GM19238 (cell line): ENCODE results near the gene MACROD2.

Experiments used
- DNase-seq: peaks from one replicate; pipeline ENCODE4 v3.0.0; 2011; ENCODE audit warnings: low spot score; ENCODE audit not compliant: insufficient read length

The MACROD2 gene

DNA sequence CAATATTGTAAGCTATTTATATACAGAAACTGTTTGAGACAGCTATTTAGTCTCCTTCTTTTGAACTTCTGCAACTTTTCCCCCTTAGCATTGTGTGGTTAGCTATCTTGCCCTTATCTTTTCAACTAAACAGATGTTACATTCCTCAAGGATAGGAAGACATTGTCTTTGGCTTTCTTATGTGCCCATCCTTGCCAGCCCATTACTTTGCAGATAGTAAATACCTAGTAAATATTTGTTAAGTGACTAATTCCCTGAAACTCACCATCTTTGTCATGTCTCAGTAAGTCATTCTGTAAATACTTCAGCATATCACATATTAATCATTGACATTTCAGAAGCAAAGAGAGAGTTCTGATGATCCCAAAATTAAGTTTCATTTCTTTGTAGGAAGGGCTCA lies 411.2 kb downstream of the MACROD2 start:
- no peak for DNase-seq

DNA sequence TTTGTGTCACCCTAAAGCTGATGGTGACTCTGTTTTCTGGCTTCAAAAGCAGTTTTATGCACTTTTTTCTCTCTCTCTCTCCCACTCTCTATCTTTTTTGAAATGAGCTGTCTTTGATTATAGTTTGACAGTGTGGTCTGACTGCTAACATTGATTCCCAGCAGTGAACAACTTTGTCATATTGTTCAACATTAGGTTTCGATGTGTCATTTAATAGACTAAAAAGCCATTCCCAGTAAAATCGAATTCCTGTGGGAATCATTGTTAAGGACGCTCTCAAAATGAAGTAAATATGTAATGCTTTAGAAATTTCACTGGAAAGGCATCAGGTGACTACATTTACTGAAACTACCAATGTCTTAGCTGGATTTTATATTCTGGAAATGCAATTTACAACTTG lies 412.0 kb downstream of the MACROD2 start:
- no peak for DNase-seq

DNA sequence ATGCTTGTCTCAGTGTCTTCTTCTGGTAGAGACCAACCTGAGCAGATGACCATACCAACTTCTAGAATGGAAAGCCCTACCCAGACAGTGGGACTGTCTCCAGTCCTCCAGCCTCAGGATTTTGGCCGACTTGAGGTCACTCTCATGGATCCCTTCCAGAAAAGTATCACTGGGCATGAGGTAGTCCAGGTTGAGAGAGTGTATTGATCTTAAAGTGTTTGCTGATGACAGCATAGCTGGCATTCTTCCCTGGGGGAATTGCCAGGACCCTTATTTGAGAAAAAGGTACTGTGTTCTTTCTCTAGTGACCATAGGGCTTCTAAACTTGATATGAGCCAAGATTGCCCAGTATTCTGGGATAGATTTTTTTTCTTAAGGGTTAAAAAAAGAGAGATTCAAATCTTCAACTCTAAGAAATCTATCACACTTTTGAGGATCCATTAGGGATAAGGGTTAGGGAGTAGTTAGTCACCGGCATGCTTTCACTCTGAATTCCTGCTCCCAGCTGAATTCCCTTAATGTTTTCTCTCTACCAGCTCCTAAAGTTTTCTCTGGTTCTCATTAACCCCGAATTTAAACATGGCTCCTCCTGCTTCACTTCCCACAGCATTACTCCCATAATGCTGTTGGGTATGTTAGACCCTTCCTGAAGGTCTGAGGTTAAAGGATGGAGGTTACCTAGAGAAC lies 415.7 kb downstream of the MACROD2 start:
- DNase-seq: no peak

DNA sequence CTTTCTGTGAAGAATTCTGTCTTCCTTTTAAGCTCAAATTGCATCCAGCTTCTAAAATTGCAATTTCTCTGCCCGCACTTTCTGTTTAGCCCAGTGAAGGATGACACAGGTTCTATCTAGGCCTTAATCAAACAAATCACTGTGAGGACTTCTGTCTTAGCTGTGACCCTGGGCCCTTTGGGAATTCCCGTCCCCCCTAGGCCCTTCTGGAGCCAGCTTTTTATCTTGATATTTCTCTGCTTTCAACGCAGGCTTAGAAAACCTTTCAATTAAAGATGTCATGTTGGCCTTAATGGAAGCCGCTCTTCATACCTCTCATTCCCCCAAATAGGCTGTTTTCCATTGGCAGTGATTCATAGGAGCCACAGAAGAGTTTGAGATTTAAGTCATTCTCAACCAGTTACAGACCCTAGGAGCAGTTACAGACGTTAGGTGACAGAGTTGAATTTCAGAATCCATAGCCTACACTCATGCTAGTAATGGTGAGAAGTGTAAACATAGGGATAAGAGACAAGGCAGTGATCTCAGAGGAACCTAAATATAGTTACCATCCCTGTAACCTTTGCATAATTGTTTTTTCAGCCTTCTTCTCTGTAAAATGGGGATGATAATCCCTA lies 416.9 kb downstream of the MACROD2 start:
- DNase-seq: no peak

DNA sequence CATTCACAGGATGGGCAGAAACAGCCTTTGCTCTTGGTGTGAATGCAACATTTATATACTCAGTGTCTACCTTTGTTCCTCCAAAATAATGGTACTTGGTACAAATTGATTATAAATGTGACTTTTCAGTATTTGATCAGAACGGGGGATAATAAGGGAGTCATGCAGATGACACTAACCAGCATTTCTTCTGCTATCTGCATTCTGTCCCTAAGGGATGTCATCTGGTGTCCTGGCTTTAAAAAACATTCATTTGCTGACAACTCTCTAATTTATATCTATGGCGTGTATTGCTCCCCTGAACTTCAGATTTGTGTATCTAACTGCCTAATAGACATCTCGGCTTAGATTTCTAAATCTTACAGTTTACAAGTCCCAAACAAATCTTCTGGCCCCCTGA lies 418.5 kb downstream of the MACROD2 start:
- no peak for DNase-seq

DNA sequence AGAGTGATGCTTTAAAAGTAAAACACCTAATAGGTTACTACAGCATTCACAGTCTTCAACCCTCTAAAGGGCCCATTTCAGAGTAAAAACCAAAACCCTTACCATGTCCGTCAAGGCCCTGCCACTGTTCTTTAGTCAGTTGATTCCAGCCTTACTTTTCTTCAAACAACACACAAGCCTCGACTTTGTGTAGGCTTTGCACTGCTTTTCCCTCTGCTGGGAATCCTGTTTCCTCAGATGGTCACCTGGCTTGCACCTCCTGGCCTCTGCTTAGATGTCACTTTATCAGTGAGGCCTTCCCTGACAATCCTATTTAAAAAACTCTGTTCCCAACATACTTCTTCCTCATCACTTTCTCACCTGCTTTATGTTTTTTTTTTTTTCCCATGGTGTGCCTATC lies 419.2 kb downstream of the MACROD2 start:
- DNase-seq: no peak

DNA sequence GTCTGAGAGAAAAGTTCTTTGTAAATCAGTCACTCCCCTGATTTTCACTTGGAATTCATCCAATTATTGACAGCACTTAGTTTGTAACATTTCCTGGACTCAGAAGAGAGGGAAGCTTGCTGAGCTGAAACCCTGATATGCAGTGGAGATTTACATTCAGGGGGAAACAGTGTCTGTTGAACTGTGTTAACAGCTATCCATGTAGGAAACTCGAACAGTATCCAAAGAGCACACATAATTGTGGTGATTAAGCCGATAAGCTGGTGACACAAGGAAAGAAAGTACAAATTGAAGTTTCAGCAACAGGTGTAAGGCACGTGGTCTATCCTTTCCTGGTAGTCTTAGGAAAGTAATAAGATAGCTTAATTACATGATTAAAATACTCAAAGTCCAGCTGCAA lies 420.2 kb downstream of the MACROD2 start:
- DNase-seq: no peak

DNA sequence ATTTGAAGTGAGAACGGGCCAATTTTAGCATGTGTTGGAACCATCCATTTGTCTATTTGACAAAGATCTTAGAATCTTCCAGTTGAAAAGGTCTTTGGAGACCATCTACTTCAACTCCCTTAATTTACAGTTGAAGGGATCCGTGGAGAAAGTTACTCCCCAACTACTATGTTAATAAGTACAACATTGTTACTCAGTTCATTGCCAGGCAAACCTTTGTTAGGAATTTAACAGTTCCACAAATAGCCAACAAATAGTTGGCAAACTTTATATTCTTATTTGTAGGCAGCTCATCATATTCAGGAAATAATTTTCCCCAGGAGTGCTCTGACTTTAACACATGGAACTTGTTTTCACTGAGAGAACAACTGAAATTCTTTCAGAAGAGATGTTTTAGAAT lies 423.1 kb downstream of the MACROD2 start:
- no peak for DNase-seq

DNA sequence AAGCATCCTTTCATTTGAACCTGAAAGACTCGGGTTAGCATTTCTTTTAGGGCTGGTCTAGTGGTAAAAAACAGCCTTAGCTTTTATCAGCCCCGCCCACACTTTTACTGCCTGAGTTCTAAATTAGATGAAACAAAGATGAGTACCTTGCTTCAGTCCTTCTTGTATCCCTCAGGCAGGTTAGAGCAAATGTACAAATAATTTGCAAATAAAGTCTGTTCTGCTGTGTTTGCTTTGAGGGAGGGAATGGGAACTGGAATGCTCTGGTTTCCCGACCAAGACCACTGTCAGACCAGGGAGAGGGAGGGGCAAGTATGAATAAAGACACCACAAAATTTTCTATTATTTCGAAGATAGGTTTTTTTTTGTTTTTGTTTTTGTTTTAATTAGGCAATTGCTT lies 427.6 kb downstream of the MACROD2 start:
- no peak for DNase-seq

DNA sequence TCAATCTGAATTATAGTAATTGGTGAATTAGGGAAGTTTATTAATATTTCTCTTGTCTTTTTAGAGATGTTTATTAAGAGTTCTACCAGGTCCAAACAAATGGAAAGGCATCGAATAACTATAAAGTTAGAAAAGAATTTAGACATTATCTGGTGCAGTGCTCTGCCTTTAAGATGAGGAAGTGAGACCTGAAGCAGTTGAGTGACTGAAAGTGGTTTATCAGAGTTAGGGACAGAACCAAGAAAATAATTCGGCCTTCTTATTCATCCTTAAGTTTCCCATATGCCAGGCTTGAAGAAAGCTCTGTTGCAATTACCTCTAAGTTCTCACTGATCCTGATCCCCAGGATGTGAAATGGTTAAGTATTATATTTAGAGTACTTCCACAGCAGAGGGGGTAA lies 436.3 kb downstream of the MACROD2 start:
- DNase-seq: no peak

DNA sequence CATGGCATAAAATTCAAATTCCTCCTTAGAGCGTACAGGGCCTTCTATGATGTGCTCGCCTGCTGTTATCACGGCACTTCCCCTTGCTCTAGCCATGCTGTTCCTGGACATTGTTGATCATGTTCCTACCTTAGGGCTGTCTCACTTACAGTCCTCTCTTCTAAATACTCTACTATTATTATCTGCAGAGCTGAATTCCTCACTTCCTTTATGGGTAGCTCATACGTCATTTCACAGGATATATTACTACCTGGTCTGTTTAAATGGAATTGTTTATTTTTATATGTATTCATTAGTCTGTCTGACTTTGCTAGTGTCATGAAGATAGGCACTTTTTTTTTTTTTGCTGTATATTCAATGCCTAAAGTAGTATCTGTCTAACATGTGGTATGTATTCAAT lies 436.8 kb downstream of the MACROD2 start:
- DNase-seq: no peak

DNA sequence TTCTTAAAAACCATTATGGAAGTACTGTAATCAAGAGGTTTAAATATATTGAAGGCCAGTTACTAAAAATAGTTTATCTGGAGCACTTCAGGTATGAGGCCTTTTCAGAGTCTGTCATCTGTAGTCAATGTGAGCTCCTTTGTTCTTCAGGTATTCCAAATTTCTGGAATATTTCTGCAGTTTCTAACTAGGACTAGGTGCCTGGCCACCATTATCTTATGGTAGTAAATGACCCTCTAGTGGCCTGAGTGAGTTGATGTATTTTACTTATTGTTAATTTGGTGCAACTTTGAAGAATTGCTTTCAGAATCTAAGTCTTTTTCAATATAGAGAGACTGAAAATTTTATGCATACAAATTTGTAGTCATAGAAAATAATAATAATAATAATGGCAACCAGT lies 437.3 kb downstream of the MACROD2 start:
- no peak for DNase-seq

DNA sequence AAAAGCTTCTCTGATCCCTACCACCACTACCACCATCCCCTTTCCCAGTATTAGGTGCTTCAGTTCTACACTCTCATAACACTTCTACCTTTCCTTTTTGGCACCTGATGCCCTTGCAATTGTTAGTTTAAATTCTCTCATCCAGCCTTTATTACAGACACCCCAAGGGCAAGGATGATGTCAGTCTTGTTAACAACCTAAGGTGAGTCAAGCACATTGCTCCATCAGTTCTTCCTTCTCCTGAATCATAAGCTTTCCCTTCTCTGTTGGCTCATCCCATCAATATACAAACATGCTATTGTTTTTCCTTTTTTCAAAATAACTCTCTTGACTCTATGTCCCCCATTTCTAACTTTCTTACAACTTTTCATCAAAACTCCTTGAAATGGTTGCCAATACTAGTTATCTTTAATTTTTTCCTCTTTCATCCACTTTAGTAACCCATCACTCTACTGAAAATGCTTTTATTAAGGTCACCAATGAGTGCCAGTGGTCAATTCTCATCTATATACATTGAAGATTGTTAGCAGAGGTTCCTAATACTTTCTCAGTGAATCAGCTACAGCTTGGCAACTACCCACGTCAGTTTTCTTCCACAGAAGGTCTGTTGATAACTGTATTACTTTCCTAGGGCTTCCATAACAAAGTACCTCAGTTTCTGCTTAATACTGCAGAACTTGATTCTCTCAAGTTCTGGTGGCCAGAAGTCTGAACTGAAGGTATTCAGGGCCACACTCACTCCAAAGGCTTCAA lies 439.2 kb downstream of the MACROD2 start:
- no peak for DNase-seq

DNA sequence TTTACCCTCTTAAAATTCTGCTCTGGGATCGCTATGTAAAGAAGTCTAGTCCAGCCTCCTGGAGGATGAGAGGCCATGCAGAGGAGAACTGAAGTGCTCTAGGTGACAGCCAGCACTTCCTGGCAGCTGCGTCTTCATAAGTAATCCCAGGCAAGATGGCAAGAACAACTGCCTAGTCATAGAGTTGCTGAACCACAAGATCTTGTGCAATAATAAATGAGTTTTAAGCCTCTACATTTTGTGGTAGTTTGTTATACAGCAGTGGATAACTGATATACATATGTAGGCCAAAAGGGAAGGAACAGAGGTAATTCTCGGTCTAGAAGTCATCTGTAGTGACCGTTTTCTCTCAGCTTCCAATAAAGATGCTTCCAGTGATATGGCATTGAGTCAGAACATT lies 445.9 kb downstream of the MACROD2 start:
- no peak for DNase-seq

DNA sequence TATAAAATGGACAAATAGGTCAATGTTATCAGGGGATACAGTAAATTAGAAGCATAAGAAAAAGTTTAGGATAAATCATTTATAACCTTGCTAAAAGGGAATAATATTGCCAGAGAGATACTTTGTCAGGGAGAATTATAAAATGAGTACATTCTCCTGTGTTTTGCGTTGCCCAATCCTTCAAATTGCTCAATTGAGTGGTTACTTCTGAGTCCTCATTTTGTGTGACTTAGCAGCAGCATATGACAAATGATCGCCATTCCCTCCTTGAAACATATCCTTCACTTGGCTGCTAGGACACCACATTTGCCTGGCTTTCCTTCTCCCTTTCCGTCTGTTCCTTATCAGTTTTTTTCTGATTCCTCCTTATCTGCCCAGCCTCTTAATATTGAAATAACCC lies 448.8 kb downstream of the MACROD2 start:
- no peak for DNase-seq

DNA sequence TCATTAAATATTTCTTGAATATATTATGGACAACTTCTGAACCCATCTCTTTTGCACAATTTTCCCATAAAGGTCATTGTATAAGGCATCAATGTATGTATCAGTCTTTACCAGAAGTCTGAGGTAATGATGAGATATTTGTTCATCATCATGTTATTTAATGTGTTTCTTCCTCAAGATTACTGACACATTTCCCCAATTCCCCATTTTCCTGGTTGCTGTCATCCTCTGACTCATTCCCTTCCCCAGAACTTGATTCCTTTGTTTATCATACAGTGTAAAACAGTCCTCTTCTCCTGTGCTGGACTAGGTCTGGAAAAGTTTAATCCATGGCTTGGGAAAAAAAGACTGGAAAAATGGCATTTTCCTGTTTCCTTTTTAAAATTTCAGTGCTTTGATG lies 450.0 kb downstream of the MACROD2 start:
- DNase-seq: no peak

DNA sequence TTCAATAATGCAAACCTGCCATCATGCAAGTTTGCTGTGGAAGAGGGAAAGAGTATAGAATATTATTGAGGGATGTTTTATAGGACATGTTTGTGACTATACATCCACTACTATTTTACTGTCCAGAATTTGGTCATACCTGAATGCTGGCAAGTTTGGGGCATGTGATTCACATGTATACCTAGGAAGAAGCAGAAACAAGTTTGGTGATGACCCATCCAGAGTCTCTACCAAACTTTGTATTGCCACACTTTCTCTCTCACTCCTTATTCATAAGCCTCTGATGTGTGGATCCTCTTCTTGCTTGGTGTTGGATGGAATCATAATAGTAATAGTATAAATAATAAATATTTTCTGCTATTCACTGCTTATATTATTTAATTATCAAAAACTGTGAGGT lies 450.6 kb downstream of the MACROD2 start:
- no peak for DNase-seq

DNA sequence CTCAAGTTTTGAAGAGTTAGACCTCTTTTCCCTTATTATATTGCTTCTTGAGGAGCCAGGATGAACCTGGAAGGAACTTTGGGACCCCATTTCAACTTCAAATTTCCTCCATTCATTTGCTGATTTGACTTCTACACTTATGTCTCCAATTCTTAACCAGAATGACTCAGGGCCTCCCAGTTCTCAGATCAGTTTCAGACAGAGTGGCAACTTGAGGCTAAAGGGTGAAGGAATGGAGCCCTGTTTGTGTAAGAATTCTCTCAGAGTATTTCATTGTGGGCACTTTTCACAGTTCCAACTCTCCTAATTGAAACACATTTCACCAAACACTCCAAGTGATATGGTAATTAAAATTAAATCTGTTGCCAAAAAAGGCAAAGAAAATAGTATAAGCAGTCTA lies 451.1 kb downstream of the MACROD2 start:
- DNase-seq: no peak

DNA sequence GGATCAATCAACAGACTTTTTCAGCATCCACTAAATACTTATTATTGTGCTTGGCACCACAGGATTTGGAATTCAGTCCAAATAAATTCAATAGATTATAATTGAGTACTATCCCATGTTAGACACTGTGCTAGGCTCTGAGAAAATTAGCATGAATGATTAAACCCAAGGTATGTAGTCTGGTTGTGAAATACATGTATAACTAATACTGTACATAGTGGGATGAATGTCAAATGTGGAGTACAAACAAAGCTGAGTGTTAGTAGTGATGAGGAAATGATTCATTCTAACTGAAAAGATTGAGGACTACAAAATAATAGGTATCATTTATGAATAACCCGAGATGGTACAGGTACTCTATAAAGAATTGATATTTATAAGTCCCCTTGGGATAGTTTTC lies 454.0 kb downstream of the MACROD2 start:
- DNase-seq: no peak

DNA sequence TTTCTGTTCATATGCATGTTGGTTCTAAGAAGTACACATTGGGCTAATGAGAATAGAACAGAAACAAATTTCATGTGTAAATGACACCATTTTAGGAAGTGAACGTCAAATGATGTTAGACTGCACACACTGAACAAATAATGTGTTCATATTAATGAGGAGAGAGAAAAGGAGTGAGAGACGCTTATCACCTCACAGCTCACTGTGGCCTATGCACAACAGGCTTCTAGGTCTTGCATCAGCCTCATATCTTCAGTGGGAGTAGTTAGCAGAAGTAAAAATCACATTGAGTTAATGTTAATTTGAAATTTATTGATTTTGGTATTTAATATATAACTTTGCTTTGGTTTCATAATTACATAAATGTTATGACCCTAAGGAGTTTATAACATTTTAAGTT lies 454.9 kb downstream of the MACROD2 start:
- no peak for DNase-seq

DNA sequence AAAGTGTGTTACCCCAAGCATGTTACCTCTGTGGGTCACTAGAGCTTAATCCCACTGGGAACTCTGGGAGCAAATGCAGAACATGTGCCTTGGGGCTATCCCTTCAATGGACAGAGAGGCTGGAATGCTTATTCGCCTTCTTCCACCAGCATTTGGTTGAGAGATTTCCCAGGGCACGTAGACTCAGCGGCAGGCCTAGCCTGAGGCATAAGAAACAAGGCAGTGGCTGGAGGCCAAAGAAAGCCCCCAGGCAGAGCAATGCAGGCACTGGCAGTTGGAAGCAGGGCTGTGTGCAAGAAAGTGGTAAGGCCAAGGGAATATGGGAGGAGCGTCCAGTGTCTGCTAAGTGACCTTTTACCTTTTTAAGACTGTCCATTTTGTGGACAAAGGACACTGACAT lies 456.1 kb downstream of the MACROD2 start:
- DNase-seq: no peak

DNA sequence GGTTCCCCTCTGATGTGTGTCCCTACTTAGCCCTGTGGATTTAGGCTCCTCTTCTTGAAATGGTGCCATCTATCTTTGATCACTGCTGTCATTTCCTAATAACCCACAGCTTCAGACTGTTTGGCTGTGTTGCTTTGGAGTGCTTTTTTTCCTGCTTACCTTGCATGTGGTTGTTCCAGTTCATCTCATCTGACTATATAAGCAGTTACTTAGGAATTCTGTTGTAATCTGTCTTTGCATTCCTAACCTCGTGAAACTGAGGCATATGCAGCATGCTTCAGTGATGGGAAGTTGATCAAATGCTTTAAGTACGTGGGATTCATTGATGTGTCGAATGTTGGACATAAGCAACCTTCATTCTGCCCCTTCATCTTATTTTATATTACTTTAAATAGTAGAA lies 457.9 kb downstream of the MACROD2 start:
- DNase-seq: no peak

DNA sequence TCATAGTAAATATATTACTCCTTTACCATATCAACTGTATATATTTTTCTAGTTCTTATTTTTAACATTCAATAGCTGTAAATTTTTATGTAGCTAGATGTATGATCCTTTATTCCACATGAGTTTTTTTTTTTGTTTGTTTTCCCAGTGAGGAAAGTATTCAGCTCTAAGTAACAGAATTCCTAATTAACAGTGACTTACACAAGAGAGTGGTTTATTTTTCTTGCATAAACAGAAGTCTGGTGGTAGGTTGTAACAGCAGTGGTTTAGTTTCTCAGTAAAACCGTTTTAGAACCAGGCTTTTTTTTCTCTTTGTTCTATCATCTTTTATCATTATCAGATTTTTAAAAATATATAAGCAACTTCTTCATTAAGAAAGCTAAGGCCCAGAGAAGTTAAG lies 459.0 kb downstream of the MACROD2 start:
- no peak for DNase-seq
